ENCODE results near the gene IQSEC1. TPM values are rescaled to one million over a fixed set of nuclear protein-coding genes. Genes with fewer than 3 reads are reported as not detected.

IQSEC1 gene
- total and polyA plus RNA-seq, 2 experiments from 2014 or later = 8.0 to 51.9 TPM

- TF ChIP-seq, protein P1, sequence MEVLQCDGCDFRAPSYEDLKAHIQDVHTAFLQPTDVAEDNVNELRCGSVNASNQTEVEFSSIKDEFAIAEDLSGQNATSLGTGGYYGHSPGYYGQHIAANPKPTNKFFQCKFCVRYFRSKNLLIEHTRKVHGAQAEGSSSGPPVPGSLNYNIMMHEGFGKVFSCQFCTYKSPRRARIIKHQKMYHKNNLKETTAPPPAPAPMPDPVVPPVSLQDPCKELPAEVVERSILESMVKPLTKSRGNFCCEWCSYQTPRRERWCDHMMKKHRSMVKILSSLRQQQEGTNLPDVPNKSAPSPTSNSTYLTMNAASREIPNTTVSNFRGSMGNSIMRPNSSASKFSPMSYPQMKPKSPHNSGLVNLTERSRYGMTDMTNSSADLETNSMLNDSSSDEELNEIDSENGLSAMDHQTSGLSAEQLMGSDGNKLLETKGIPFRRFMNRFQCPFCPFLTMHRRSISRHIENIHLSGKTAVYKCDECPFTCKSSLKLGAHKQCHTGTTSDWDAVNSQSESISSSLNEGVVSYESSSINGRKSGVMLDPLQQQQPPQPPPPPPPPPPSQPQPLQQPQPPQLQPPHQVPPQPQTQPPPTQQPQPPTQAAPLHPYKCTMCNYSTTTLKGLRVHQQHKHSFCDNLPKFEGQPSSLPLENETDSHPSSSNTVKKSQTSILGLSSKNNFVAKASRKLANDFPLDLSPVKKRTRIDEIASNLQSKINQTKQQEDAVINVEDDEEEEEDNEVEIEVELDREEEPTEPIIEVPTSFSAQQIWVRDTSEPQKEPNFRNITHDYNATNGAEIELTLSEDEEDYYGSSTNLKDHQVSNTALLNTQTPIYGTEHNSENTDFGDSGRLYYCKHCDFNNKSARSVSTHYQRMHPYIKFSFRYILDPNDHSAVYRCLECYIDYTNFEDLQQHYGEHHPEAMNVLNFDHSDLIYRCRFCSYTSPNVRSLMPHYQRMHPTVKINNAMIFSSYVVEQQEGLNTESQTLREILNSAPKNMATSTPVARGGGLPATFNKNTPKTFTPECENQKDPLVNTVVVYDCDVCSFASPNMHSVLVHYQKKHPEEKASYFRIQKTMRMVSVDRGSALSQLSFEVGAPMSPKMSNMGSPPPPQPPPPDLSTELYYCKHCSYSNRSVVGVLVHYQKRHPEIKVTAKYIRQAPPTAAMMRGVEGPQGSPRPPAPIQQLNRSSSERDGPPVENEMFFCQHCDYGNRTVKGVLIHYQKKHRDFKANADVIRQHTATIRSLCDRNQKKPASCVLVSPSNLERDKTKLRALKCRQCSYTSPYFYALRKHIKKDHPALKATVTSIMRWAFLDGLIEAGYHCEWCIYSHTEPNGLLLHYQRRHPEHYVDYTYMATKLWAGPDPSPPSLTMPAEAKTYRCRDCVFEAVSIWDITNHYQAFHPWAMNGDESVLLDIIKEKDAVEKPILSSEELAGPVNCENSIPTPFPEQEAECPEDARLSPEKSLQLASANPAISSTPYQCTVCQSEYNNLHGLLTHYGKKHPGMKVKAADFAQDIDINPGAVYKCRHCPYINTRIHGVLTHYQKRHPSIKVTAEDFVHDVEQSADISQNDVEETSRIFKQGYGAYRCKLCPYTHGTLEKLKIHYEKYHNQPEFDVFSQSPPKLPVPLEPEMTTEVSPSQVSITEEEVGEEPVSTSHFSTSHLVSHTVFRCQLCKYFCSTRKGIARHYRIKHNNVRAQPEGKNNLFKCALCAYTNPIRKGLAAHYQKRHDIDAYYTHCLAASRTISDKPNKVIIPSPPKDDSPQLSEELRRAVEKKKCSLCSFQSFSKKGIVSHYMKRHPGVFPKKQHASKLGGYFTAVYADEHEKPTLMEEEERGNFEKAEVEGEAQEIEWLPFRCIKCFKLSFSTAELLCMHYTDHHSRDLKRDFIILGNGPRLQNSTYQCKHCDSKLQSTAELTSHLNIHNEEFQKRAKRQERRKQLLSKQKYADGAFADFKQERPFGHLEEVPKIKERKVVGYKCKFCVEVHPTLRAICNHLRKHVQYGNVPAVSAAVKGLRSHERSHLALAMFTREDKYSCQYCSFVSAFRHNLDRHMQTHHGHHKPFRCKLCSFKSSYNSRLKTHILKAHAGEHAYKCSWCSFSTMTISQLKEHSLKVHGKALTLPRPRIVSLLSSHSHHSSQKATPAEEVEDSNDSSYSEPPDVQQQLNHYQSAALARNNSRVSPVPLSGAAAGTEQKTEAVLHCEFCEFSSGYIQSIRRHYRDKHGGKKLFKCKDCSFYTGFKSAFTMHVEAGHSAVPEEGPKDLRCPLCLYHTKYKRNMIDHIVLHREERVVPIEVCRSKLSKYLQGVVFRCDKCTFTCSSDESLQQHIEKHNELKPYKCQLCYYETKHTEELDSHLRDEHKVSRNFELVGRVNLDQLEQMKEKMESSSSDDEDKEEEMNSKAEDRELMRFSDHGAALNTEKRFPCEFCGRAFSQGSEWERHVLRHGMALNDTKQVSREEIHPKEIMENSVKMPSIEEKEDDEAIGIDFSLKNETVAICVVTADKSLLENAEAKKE (CRISPR knock-in tag; IDR thresholded peaks at IDR 0.05) = no peak
- TF ChIP-seq EZH2 (IDR thresholded peaks at IDR 0.05; ENCODE audit: low read depth, unreplicated experiment) = no peak
- TF ChIP-seq CREB1 (CRISPR knock-in tag; IDR thresholded peaks at IDR 0.05; ENCODE audit: low read depth) = no peak
These were observed 204.1 kb downstream of the IQSEC1 start (continued) for GRCh38 chr3:12869035-12869621.

- Histone ChIP-seq H3K27ac (ENCODE audit: low read depth) (no peak overlapping the region), H3K36me3 (ENCODE audit: insufficient read depth) (no peaks in the 10 kb centered on the region), H3K27me3 (ENCODE audit: insufficient read depth) (peaks cover 3% of the 10 kb centered on the region; the same call in 1 of the 2 replicates), H3K4me3 (peak overlapping the region; percentile 75), H3K4me1 (ENCODE audit: insufficient read depth) (peaks cover 3% of the 10 kb centered on the region; the same call in 1 of the 2 replicates), H3K4me2 (peak overlapping the region; percentile 89), H3K79me2 (replicated peaks; ENCODE audit: insufficient read depth) (no peaks in the 10 kb centered on the region), H4K20me1 (replicated peaks; ENCODE audit: insufficient read depth) (no peaks in the 10 kb centered on the region), H3K9me2 (ENCODE audit: insufficient read depth) (no peaks in the 10 kb centered on the region), H2AFZ (peak overlapping the region; percentile 99), H3F3A (replicated peaks; ENCODE audit: low read depth) (no peaks in the 10 kb centered on the region)
- no peak overlapping the region for H3K27ac Mint-ChIP-seq
- H3K4me1 Mint-ChIP-seq = peaks cover 7% of the 10 kb centered on the region
- peak overlapping the region; percentile 82 for H3K4me3 Mint-ChIP-seq
- H3K36me3 Mint-ChIP-seq (ENCODE audit: low read depth) = peaks cover 4% of the 10 kb centered on the region; the same call in 1 of the 3 replicates
- peaks cover 18% of the 10 kb centered on the region for H3K9me3 Mint-ChIP-seq
- TF ChIP-seq CREB1 (CRISPR knock-in tag; IDR thresholded peaks at IDR 0.05; ENCODE audit: low read depth) (no peak), ZNF331 (CRISPR knock-in tag; IDR thresholded peaks at IDR 0.05; ENCODE audit: low read depth) (no peak), CTCF (conservative IDR thresholded peaks at IDR 0.05; ENCODE audit: low read depth in 2 of 2) (peak; percentile 78 to 97), JUNB (IDR thresholded peaks at IDR 0.05; ENCODE audit: unreplicated experiment) (no peak), POLR2AphosphoS5 (IDR thresholded peaks at IDR 0.05; ENCODE audit: low read depth) (no peak), ETS1 (IDR thresholded peaks at IDR 0.05) (no peak), EZH2phosphoT487 (IDR thresholded peaks at IDR 0.05; ENCODE audit: unreplicated experiment) (no peak)
- peak; percentile 82 for DNase-seq (ENCODE audit: low spot score)
- peak; percentile 79 for ATAC-seq
- H3K27me3 Mint-ChIP-seq (ENCODE audit: insufficient read depth, low read depth, poor library complexity) = peaks cover 13% of the 10 kb centered on the region
These were observed 204.9 kb downstream of the IQSEC1 start for GRCh38 chr3:12868039-12869034.
